Stimulated activated CD4-positive, alpha-beta T cell treated with anti-CD3 and anti-CD28 coated beads, Interleukin-2, amount 100 ng/mL, for 48 hours (primary cell): ENCODE results near the gene AATK.
"Not testable (repeated sequence)": the region's sequence is repeated elsewhere in the genome, so short reads cannot be mapped to it uniquely, and the experiment has no call there.

Source experiments
- DNase-seq, 2 donors: peaks; one replicate each; pipeline ENCODE4 v3.0.0-alpha.2; 2020

Gene AATK

DNA sequence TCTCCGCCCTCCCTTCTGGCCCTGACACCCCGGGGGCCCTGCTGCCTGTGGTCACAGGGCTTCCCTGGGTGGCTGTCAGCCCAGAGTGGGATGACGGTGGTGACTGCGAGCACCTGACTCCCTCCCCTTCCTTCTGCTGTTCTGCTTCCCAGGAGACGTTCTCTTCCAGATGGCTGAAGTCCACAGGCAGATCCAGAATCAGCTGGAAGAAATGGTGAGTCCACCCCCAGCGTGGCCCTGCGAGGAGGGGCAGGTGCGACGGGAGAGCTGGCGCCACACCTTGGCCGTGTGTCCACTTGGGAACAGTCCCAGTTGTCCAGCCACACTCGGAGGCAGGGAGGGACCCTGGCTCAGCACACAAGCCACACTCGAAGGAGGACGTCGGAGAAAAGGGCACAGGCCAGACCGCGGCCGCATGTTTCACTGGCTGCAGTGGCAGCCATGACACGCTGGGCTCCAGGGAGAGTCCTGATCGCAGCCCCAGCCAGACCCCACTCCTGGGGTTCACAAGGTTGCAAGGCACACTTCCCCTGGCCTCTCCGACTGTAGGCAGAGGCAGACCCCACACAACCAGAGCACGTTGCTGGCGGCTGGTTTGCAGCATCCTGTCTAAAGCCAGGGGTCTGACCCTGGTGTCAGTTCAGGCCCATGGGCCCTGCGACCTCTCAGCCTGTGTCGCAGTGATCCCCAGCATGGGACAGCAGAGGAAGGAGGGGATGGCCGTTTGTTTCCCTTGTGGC, 81.2 kb downstream of the AATK start:
- no peak for DNase-seq

DNA sequence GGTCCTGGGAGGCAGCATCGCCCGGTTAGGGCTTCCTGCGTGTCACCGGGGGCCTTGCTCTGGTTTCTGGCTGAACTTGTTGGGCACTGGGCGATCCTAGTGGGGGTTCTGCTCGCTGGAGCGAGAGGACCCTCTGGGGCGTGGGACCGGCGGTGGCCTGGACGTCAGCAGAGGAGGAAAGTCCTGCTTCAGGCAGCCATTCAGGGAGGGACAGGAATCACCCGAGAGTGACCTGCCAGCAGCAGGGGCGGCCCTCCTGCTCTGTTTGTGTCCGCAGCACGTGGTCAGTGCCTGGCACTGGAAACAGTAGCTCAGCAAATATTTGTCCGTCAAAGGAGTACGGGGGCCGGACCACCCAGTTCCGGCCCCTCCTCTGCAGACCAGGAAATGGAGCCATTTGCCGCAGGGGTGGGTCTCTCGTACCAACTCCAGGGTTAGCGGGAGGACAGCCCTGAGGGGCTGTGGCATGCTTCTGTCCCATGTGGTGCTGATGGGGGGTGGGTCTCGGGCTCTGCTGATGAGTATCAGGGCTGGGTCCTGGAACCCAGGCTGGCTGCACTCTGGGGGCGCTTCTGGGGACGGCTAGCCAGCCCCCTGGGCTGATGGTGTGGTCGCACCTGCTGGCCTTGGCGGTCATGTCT, 82.8 kb downstream of the AATK start:
- DNase-seq: no peak

DNA sequence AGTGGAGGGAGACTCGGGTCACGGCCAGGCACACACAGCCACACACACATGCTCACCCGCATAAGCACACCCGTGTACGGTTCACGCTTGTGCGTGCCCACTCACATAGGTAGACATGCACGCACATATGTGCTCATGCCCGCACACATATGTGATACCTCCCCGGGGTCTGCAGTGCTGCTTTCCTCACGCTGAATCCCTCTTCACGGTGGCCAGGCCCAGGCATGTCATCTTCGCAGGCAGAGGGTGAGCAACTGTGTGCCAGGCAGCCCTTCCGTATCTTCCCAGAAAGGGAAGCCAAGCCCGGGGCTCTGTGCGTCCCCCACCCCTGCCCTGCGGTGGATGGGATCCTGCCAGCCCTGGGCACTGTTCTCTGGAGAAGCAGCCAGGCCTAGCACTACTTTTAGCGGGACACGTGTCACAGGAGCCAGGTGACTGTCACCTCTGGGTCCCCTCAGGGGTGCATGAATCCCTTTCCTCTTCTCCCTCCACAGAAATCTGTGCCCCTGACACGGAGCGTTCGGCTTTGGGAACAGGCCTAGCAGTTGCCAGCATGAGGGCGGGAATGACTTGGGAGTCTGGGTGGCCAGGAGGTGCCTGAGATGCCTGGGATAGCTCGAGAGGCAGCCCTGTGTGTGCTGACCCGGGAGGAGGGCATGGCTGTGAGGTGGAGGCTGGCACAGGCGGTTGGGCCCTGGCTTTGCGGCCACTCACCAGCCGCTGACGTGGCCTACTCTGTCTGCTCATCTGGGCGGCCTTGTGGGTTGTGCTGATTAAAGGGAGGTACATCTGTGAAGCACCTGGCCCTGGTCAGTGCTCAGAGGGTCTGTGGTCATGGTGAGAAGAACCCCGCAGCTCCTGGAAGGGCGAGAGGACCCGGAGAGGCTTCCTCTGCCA, 83.6 kb downstream of the AATK start:
- no peak for DNase-seq

DNA sequence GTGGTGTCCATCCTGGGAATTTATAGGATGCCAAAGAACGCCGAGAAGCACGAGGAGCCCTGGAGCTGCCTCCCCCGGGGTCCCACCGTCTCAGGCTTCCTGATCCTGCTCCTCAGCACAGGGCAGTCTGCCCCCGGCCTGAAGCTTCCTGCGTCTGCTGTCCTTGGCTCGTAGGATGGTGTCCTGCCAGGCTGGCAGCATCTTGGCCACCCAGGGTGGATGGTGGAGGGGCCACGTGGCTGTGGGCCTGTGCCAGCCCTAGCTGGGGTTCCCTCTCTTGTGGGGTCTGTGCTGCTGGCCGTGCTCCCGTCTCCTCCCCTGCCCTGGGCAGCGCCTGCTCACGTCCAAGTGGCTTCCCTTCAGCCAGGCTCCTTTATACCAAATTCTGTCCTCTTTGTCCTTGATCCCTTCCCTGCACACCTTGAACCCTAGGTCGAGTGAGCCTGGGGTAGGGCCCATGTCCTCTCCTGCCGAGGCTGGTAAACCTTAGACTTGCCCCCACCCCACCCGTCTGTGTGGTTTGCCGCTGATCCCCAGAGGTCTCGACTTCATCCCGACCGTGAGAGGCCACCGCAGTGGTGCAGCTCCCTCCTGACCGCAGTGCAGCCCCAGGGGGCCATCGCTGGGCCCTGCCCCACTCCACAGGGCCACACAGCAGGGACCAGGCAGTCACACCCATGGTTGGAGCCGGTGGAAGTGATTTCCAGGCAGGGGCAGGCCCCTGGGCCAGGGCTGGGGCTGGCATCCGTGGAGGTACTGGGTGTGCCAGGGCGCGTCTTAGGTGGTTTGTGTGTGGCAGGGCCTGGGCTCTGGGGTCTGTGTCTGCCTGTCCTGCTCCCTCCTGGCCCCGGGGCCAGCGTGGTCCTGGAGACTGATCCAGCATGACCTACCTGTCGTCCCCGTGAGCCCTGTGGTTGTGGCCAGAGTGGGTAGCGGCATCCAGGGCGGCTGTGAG, 84.5 kb downstream of the AATK start:
- DNase-seq: no peak

DNA sequence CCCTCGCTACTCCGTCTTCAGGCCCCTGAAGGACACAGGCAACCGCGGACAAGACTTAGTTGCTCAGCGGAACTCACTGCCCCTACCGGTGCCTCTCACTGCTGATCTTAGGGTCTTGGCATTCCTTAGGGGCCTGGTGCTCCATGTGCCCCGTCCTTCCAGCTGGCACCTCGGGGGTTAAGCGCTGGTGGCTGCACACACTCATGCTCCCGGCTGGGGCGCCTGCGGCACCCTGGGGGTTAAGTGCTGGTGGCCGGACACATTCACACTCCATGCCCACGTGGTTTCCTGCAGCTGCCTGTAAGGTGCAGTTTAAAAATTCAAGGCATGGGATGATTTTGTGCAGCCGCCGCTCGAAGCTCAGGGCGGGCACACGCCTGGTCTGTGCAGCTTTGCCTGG, 86.0 kb downstream of the AATK start:
- no peak for DNase-seq

DNA sequence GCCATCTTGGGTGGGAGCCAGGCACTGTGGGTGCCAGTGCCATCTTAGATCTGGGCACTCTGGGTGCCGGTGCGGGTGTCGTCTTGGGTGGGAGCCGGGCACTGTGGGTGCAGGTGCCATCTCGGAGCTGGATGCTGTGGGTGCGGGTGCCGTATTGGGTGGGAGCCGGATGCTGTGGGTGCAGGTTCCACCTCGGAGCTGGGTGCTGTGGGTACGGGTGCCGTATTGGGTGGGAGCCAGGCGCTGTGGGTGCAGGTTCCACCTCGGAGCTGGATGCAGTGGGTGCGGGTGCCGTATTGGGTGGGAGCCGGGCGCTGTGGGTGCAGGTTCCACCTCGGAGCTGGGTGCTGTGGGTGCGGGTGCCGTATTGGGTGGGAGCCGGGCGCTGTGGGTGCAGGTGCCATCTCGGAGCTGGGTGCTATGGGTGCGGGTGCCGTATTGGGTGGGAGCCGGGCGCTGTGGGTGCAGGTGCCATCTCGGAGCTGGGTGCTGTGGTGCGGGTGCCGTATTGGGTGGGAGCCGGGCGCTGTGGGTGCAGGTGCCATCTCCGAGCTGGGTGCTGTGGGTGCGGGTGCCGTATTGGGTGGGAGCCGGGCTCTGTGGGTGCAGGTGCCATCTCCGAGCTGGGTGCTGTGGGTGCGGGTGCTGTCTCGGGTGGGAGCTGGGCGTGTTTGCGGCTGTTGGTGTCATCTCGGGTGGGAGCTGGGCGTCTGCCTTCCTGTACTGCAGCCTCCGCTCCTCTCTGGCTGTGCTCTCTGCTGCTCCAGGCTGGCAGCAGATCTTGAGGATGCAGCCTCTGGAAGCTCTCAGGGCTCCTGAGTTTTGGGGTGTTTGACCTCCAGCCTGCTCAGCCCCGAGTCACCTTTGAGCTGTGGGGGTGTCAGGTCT, 87.8 kb downstream of the AATK start:
- DNase-seq: not testable (repeated sequence)

DNA sequence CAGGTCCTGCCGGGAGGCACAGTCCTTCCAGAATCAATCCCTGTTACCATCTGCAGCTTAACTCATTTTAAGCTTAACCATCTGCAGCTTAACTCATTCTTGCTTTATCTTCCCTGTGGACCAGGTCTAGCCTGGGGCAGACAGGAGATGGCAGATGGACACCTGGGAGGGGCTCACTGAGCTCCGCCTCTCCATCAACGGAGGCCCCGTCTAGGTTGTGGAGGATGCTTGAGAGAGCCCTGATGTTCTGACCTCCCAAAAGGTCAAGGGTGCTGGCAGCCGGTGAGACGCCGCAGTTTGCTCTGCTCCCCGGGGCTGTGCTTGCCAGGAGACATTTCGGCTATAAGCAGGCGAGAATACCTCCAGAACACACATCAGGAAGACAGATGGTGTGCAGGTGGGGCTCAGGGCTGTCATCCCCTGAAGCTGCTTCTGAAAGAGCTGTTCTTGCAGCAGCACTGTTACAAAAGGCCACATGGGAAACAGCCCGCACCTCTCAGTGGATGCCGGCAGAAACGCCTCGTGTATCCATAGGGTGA, 89.8 kb downstream of the AATK start:
- DNase-seq: no peak

DNA sequence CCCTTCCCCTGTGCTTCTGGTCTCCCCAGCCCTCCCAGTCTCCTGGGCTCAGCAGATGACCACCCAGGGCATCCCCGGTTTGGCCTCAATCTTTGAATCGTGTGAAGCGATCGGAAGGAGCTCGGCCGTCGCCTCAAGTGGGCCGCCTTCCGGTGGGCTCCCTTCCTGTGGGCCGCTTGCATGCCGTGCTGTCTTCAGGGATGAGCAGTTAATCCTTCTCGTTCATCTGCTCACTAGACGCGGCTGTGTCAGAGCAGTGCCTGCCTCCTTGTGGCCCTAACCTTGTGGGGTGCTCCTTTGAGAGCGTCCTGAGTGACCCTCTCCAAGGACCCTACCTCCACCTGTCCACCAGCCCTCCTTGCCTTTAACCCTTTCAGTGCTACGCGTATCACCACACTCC, 90.7 kb downstream of the AATK start:
- no peak for DNase-seq

DNA sequence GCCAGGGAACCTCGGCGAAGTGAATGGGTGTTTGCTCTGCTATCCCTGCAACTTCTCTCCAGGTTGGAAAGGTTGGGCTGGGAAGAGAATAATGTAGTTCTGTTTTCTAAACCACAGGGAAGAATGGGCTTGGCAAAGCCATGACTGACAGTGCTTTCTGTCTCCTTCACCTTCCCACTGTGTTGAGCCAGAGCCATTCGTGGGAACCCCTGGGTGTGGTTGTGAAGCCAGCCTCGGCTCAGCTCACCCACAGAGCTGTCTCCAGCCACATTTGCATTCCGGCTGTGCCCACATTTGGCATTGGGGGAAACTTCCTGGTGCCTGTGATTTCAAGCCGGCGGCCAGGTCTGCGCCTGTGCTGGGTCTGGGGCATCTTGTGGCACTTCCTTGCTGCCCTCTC, 91.1 kb downstream of the AATK start:
- no peak for DNase-seq

DNA sequence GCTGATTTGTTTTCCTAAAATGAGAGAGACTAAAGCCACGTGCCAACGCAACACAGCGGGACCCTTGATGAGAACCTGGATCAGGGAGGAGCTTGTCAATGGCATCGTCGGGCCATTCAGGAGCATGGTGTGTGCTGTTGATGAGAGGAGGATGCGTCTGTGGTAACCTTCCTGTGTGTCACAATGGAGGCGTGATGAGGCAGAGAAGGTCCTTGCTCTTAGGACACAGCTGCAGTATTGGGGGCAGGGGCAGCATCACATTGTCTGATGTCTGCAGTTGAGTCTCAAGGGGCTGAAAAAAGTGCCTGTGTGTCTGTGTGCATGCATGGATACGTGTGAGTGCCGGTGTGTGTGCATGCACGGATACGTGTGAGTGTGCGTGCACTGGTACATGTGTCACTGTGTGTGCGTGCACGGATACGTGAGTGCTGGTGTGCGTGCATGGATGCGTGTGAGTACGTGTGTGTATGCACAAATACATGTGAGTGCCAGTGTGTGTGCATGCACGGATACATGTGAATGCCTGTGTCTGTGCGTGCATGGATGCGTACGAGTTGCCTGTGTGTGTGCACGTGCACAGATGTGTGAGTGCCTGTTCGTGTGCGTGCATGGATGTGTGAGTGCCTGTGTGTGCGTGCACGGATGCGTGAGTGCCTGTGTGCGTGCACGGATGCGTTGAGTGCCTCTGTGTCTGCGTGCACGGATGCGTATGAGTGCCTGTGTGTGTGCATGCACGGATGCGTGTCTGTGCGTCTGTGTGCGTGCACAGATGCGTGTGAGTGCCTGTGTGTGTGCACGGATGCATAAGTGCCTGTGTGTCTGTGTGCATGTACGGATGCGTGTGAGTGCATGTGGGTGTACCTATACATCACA, 91.8 kb downstream of the AATK start:
- DNase-seq: no peak

DNA sequence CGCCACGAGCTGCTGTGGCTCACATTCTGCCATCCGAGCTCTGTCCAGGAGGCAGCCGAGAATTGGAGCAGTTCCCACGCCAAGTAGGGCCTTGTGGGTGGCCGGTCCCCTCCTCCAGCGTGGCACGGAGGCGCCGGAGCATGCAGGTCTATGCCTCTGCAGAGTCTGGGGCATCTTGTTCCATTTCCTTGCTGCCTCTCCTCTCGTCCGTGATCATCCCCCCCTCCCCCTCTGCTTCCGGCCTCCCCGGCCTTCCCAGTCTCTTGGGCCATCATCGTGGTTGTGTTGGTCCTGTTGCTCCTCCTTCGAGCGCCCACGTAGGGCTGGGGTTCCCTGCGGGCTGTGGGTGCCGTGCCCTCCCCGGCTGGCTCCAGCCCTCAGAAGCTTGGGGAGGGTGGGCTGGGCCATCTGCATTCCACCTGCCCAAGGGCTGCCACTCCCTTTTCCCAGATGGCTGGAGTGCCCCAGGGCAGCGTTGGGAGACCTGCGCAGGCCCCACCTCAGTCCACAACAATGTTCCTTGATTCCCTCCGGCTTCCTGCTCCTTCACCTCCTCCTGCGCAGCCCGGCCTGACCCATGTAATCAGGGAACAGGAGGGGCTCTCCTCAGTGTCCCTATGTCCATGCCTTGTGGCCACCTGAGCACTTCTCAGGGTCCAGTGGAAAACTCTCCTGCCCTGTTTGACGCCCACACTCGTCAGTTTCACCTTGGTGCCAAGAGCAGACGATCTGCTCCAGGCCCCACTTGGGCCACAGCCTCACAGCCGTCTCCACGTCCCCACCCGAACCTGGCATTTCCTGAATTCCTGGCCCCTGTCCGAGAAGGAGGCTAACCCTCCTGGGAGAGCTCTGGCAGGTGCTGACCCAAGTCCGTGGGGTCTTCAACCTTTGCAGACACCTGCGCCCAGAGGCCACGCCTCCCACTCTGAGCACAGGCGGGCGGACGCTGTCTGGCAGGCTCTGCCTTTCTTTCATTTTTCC, 94.0 kb downstream of the AATK start:
- DNase-seq: no peak

DNA sequence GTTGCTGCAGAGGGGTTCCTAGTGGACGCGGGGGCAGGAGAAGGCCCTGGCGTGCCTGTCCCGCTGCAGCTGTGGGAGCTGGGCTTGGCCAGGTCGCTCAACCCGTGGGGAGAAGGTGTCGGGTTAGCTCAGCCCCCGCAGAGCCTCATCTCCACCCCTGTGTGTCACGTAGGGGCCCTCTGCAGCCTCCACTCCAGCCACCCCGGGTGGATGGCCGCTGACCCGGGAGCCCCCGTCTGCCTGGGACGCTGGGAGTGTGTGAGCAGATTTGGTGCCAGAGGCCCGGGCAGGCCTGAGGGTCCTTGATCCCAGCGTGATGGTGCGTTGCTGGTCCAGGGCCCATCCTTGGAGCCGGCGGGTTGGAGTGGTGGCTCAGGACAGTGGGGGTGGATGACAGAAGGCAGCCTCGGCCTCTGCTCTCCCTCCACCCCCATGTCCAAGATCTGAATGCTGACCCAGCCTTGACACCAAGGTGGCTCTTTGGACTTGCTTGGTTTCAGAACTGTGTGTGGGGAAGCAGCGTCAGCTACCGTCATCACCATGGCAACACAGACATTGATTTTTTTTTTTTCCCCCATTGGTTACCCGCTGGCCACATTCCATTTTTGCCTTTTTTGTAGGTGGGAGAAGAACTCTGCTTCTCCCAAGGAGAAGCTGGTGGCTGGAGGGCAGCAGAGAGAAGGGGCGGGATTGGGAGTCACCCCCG, 95.3 kb downstream of the AATK start:
- no peak for DNase-seq

DNA sequence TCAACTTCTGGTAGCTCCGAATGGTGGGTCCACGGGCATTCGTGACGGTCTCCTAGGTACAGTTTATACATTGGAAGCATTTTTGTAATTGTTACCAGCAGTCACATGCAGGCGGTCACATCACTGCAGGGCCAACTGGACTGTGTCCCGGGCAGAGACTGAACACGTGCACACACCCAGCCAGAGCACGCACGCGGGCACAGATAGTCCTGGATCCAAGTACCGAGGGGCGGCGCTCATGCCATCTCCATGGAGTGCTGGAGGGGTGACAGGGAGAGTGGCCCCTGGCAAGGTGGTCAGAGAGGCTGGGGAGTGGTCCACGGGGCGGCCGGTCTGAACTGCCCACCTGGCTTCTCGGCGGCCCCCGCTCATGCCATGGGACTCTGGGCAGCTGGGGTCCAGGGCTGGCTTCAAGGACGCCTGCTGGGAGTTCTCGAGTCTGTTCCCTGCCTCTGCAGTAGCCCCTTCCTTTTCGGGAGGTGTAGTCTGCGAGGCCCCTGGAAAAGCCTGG, 96.8 kb downstream of the AATK start:
- DNase-seq: no peak

DNA sequence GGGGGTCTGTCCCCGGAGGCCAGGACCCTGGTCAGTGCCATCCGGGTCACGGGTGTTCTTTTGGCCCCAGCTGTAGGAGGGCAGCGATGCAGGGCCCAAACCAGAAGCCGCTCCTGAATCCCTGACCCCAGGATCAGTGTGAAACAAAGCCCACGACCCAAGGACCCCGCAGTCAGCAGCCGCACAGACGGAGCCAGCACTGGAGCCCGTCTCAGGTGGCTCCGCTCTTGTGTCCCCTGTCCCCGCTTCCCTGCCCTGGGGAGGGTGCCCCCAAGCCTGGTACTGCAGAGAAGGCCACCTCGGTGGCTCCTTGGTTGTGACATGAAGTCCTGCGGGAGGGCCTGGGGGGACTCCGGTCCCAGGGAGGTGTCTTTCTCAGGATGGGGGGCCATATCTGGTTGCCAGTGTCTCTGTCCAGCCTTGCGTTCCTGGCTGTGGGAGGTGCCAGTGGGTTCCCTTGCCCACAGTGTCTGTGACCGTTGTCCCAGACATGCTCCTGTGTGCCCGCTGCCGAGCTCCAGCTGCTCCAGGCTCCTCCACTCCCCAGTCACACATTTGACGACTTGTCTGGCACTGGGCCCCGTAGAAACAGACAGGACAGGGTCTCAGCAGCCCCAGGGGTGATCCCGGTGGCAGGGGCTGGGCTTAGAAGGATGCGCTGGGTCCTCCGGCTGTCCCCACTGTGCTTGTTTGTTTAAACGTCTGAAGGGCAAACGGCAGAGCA, 97.4 kb downstream of the AATK start:
- no peak for DNase-seq

DNA sequence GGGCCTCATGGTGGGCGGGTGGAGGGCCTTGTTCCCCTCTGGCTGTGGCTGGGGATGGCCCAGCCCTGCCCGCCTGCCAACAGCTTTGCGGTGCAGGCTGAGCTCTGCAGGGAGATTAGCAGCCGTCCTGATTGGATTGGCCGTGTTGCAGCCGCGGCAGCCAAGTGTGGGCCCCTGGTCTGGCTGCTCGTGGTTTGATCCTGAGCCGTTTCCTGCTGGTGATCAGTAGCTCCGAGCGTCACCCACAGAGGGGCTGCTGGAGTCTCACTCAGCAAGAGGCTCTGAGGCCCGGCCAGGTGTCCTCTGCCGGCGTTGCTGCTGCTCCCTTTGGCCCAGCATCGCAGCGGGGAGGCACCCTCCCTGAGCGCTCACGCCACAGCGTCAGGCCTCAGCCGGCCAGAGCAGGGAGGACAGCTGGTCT, 98.6 kb downstream of the AATK start:
- no peak for DNase-seq
